Activated gamma-delta T cell (primary cell): ENCODE data around the gene DNAAF1.
A peak's percentile ranks its signal among the peaks of the same experiment; 100 is the strongest.
"Not testable (repeated sequence)": the region's sequence is repeated elsewhere in the genome, so short reads cannot be mapped to it uniquely, and the experiment has no call there.

ENCODE experiments used
- DNase-seq: peaks from one replicate; lab custom pipeline; 2025; lab: John Stamatoyannopoulos, UW

The DNAAF1 gene

GRCh38 chr16:84183911-84184591 is 38.9 kb downstream of the DNAAF1 start:
- DNase-seq, result no peak

GRCh38 chr16:84184775-84185174 is 39.7 kb downstream of the DNAAF1 start:
- DNase-seq, result no peak

- DNase-seq, result peak; percentile 75
These were observed 41.8 kb downstream of the DNAAF1 start, which contains the start of gene TAF1C for GRCh38 chr16:84186685-84187437. TSS of gene TAF1C (minus strand) at chr16:84187057. CDS start at chr16:84184988, 2,069 bp downstream.

GRCh38 chr16:84190731-84191388 is 45.8 kb downstream of the DNAAF1 start, which contains the start of gene ADAD2:
TSS of gene ADAD2 (plus strand) at chr16:84191157. CDS start at chr16:84191231, 74 bp downstream.
- no peak for DNase-seq

- no peak for DNase-seq
These were observed 46.4 kb downstream of the DNAAF1 start for GRCh38 chr16:84191466-84191865.

- DNase-seq, result no peak
These were observed 48.4 kb downstream of the DNAAF1 start for GRCh38 chr16:84193480-84193879.

GRCh38 chr16:84194018-84194417 is 48.9 kb downstream of the DNAAF1 start:
- DNase-seq, result no peak

GRCh38 chr16:84194470-84195200 is 49.5 kb downstream of the DNAAF1 start:
- DNase-seq, result no peak

- DNase-seq, result no peak
These were observed 50.3 kb downstream of the DNAAF1 start for GRCh38 chr16:84195201-84196093.

- DNase-seq, result no peak
These were observed 51.0 kb downstream of the DNAAF1 start for GRCh38 chr16:84196101-84196500.

GRCh38 chr16:84196727-84197394 is 51.8 kb downstream of the DNAAF1 start:
- no peak for DNase-seq

GRCh38 chr16:84197466-84198128 is 52.5 kb downstream of the DNAAF1 start:
- DNase-seq, result no peak

- no peak for DNase-seq
These were observed 53.3 kb downstream of the DNAAF1 start for GRCh38 chr16:84198401-84198800.

GRCh38 chr16:84199097-84199496 is 54.0 kb downstream of the DNAAF1 start:
- no peak for DNase-seq

GRCh38 chr16:84199861-84200260 is 54.8 kb downstream of the DNAAF1 start:
- DNase-seq, result no peak

- DNase-seq, result not testable (repeated sequence)
These were observed 59.4 kb downstream of the DNAAF1 start for GRCh38 chr16:84204551-84204950.

GRCh38 chr16:84205123-84205522 is 60.0 kb downstream of the DNAAF1 start:
- not testable (repeated sequence) for DNase-seq

GRCh38 chr16:84205976-84206691 is 61.0 kb downstream of the DNAAF1 start:
- no peak for DNase-seq

GRCh38 chr16:84207251-84207650 is 62.1 kb downstream of the DNAAF1 start:
- no peak for DNase-seq
